GM12878 (cell line): ENCODE measurements around the gene CCDC149.

Source experiments
- BHLHE40 ChIP-seq, 2 experiments: fragments of 450-650 bp in 1 of 2; IDR thresholded peaks; 2 replicates each; pipeline ENCODE4 v1.6.1; 2011 to 2017; ENCODE audit warnings: low read depth in 2 of 2, borderline replicate concordance in 1 of 2, improper control_type of control experiment in 1 of 2, low read length in 1 of 2, mild to moderate bottlenecking in 1 of 2
- CHD1 ChIP-seq: IDR thresholded peaks from 2 replicates; pipeline ENCODE4 v1.6.1; 2012; ENCODE audit warnings: low read depth, low read length, improper control_type of control experiment
- EZH2 ChIP-seq: IDR thresholded peaks from 2 replicates; pipeline ENCODE4 v1.6.1; 2012; ENCODE audit warnings: low read depth, mild to moderate bottlenecking, control low read depth, inconsistent platforms, low read length, borderline replicate concordance; ENCODE audit not compliant: control insufficient read depth
- FOXK2 ChIP-seq: fragments of 450-650 bp; IDR thresholded peaks from 2 replicates; pipeline ENCODE4 v1.6.1; 2017; ENCODE audit warnings: mild to moderate bottlenecking, moderate library complexity
- NBN ChIP-seq: fragments of 450-650 bp; IDR thresholded peaks from 2 replicates; pipeline ENCODE4 v1.6.1; 2016
- RBBP5 ChIP-seq: fragments of 200-600 bp; sonication (generic); conservative IDR thresholded peaks from 2 replicates; pipeline ENCODE4 v1.6.1; 2016
- SMC3 ChIP-seq: IDR thresholded peaks from 2 replicates; pipeline ENCODE4 v1.6.1; 2011; ENCODE audit warnings: low read length, improper control_type of control experiment, borderline replicate concordance
- TF ChIP-seq, protein P1 (sequence below), 3 experiments: IDR thresholded peaks in 2 of 3; conservative IDR thresholded peaks in 1 of 3; 2 replicates each; pipeline ENCODE4 v1.5.1; 2011; ENCODE audit warnings: low read depth in 3 of 3, low read length in 3 of 3, mild to moderate bottlenecking in 3 of 3, control low read depth in 2 of 3, moderate library complexity in 2 of 3, inconsistent platforms in 1 of 3, mixed read lengths in 1 of 3; ENCODE audit not compliant: control insufficient read depth in 2 of 3, insufficient read depth in 1 of 3; ENCODE audit errors: extremely low read depth in 1 of 3
- TF ChIP-seq, protein P2 (sequence below): IDR thresholded peaks from 2 replicates; pipeline ENCODE4 v1.6.1; 2012; ENCODE audit warnings: low read depth, low read length, improper control_type of control experiment

DNA sequence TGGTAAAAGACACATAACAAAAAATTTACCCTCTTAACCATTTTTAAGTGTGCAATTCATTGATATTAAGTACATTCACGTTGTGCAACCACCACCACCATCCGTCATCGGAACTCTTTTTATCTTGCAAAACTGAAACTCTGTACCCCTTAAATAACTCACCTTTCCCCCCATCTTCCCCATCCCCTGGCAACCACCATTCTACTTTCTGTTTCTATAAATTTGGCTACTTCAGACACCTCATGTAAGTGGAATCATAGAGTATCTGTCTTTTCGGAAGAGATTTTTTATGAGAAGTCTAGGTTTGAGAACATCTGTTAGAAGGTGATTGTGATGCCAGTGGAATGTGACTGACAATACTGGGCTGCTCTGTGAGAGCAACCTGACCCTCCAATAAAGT lies 39.8 kb upstream of the CCDC149 start:
- TF ChIP-seq, protein P1, sequence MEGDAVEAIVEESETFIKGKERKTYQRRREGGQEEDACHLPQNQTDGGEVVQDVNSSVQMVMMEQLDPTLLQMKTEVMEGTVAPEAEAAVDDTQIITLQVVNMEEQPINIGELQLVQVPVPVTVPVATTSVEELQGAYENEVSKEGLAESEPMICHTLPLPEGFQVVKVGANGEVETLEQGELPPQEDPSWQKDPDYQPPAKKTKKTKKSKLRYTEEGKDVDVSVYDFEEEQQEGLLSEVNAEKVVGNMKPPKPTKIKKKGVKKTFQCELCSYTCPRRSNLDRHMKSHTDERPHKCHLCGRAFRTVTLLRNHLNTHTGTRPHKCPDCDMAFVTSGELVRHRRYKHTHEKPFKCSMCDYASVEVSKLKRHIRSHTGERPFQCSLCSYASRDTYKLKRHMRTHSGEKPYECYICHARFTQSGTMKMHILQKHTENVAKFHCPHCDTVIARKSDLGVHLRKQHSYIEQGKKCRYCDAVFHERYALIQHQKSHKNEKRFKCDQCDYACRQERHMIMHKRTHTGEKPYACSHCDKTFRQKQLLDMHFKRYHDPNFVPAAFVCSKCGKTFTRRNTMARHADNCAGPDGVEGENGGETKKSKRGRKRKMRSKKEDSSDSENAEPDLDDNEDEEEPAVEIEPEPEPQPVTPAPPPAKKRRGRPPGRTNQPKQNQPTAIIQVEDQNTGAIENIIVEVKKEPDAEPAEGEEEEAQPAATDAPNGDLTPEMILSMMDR (IDR thresholded peaks at IDR 0.05 in 2 of 3, conservative IDR thresholded peaks at IDR 0.05 in 1 of 3; ENCODE audit: control insufficient read depth in 2 of 3, extremely low read depth in 1 of 3, insufficient read depth in 1 of 3, low read depth in 3 of 3, low read length in 3 of 3), result no peak
- TF ChIP-seq RBBP5 (no peak), CHD1 (no peak), FOXK2 (no peak), SMC3 (no peak), BHLHE40 (IDR thresholded peaks at IDR 0.05; ENCODE audit: borderline replicate concordance in 1 of 2, low read depth in 2 of 2, low read length in 1 of 2) (no peak), EZH2 (no peak), NBN (no peak)
- TF ChIP-seq, protein P2, sequence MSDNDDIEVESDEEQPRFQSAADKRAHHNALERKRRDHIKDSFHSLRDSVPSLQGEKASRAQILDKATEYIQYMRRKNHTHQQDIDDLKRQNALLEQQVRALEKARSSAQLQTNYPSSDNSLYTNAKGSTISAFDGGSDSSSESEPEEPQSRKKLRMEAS, result no peak
